Tibial artery (tissue), 4 donors: ENCODE data around the gene VAC14.
A peak's percentile ranks its signal among the peaks of the same experiment; 100 is the strongest.

Experiments
- DNase-seq, 2 donors: peaks; one replicate each; pipeline ENCODE4 v3.0.0-alpha.2; 2019
- H3K27ac ChIP-seq, 2 donors: fragments of 200-600 bp; sonication (generic) in 1 of 2; 1 replicate in 1 of 2; 2 replicates in 1 of 2; pipeline ENCODE4 v1.5.1; 2018 to 2019; ENCODE audit warnings: mild to moderate bottlenecking in 1 of 2
- H3K27me3 ChIP-seq, 2 donors: fragments of 200-600 bp; sonication (generic) in 1 of 2; one replicate each; pipeline versions ENCODE4 v1.5.1 to v1.6.0; 2016 to 2019
- H3K36me3 ChIP-seq, 3 donors: fragments of 200-600 bp; sonication (generic) in 2 of 3; one replicate each; pipeline ENCODE4 v1.5.1; 2016 to 2019; ENCODE audit warnings: mild to moderate bottlenecking in 2 of 3
- H3K4me1 ChIP-seq, 4 donors: fragments of 200-600 bp; sonication (generic) in 2 of 4; 1 replicate in 3 of 4; 2 replicates in 1 of 4; pipeline ENCODE4 v1.5.1; 2016 to 2019
- H3K4me3 ChIP-seq, 2 donors: fragments of 200-600 bp; sonication (generic) in 1 of 2; 1 replicate in 1 of 2; 2 replicates in 1 of 2; pipeline ENCODE4 v1.5.1; 2018 to 2019; ENCODE audit warnings: mild to moderate bottlenecking in 2 of 2
- H3K9me3 ChIP-seq, 3 donors: fragments of 200-600 bp; sonication (generic) in 1 of 3; one replicate each; pipeline ENCODE4 v1.5.1; 2016 to 2019
- CTCF ChIP-seq, 2 experiments: fragments of 200-600 bp in 1 of 2; fragments of 450-650 bp in 1 of 2; IDR thresholded peaks; one replicate each; pipeline ENCODE4 v1.5.1; 2017 to 2019; ENCODE audit warnings: antibody characterized with exemption in 2 of 2, mild to moderate bottlenecking in 1 of 2, moderate library complexity in 1 of 2
- intact Hi-C: fragments of 100-400 bp; cut with DNase I; formaldehyde crosslinking; loops from one replicate; pipeline ENCODE4 v1.15.0; 2023; ENCODE audit warnings: low total_unique reads

VAC14 gene

GRCh38 chr16:70678898-70679670 lies 121.9 kb downstream of the VAC14 start:
- H3K9me3 ChIP-seq = no peaks in the 10 kb centered on the region
- DNase-seq = no peak
- H3K4me1 ChIP-seq = peaks cover 5 to 49% (median 41%) of the 10 kb centered on the region in 4 donors
- peaks cover 53 to 80% (median 57%) of the 10 kb centered on the region in 3 donors for H3K36me3 ChIP-seq
- intact Hi-C loops = no loop called here
- no peak overlapping the region for H3K4me3 ChIP-seq
- no peak for TF ChIP-seq CTCF (IDR thresholded peaks at IDR 0.05)
- H3K27me3 ChIP-seq = no peaks in the 10 kb centered on the region
- H3K27ac ChIP-seq = peak overlapping the region; percentile 49 to 99

GRCh38 chr16:70678121-70678897 lies 122.6 kb downstream of the VAC14 start:
- peaks cover 57 to 83% (median 59%) of the 10 kb centered on the region in 3 donors for H3K36me3 ChIP-seq
- H3K27ac ChIP-seq = peak overlapping the region; percentile 49 to 99
- H3K4me1 ChIP-seq = peaks cover 5 to 41% (median 33%) of the 10 kb centered on the region in 4 donors
- H3K27me3 ChIP-seq = no peaks in the 10 kb centered on the region
- DNase-seq = no peak
- intact Hi-C loops = no loop called here
- H3K9me3 ChIP-seq = no peaks in the 10 kb centered on the region
- no peak overlapping the region for H3K4me3 ChIP-seq
- TF ChIP-seq CTCF (IDR thresholded peaks at IDR 0.05) = no peak

GRCh38 chr16:70677499-70678120 lies 123.3 kb downstream of the VAC14 start:
- TF ChIP-seq CTCF (IDR thresholded peaks at IDR 0.05) = no peak
- no peak overlapping the region for H3K4me3 ChIP-seq
- H3K27me3 ChIP-seq = no peaks in the 10 kb centered on the region
- H3K27ac ChIP-seq = peak overlapping the region; percentile 50 to 99
- H3K36me3 ChIP-seq = peaks cover 57 to 83% (median 59%) of the 10 kb centered on the region in 3 donors
- H3K4me1 ChIP-seq = peaks cover 5 to 39% (median 26%) of the 10 kb centered on the region in 4 donors
- no peak for DNase-seq
- intact Hi-C loops = no loop called here
- H3K9me3 ChIP-seq = no peaks in the 10 kb centered on the region

GRCh38 chr16:70676675-70677498 lies 124.1 kb downstream of the VAC14 start:
- peaks cover 5 to 32% (median 19%) of the 10 kb centered on the region in 4 donors for H3K4me1 ChIP-seq

More at GRCh38 chr16:70676675-70677498, 124.1 kb downstream of the VAC14 start:
- TF ChIP-seq CTCF (IDR thresholded peaks at IDR 0.05) = no peak
- Histone ChIP-seq H3K4me3 (no peak overlapping the region), H3K9me3 (no peaks in the 10 kb centered on the region), H3K36me3 (peaks cover 59 to 90% (median 62%) of the 10 kb centered on the region in 3 donors), H3K27ac (peak overlapping the region; percentile 18 to 50), H3K27me3 (no peaks in the 10 kb centered on the region)
- intact Hi-C loops = no loop called here
- DNase-seq = peak in 1 of 2 donors; percentile 62
